Upper lobe of left lung (tissue), 4 donors: ENCODE measurements around the gene CHP1.
"Not testable (repeated sequence)": the region's sequence is repeated elsewhere in the genome, so short reads cannot be mapped to it uniquely, and the experiment has no call there.

Source experiments
- CTCF ChIP-seq, 6 experiments: fragments of 450-650 bp in 4 of 6; fragments of 200-600 bp in 2 of 6; sonication (generic) in 2 of 6; IDR thresholded peaks; one replicate each; pipeline ENCODE4 v1.5.1; 2016 to 2019; ENCODE audit warnings: antibody characterized with exemption in 6 of 6
- POLR2A ChIP-seq, 4 donors: fragments of 450-650 bp; IDR thresholded peaks; one replicate each; pipeline ENCODE4 v1.5.1; 2016 to 2017; ENCODE audit warnings: antibody characterized with exemption in 4 of 4, mild to moderate bottlenecking in 2 of 4
- POLR2AphosphoS5 ChIP-seq, 2 donors: sonication (generic); formaldehyde crosslinking; IDR thresholded peaks; one replicate each; pipeline ENCODE4 v1.5.1; 2017; ENCODE audit warnings: antibody characterized with exemption in 2 of 2

GRCh38 chr15:41320805-41321330 lies 89.8 kb downstream of the CHP1 start:
- not testable (repeated sequence) for TF ChIP-seq CTCF, POLR2AphosphoS5, POLR2A (IDR thresholded peaks at IDR 0.05)
